DND-41 (cell line): ENCODE data around the gene SCYGR1.

Experiments
- ATAC-seq: fragments of 200-7000 bp; cut with Tn5 transposase; 3 replicates; pipeline ENCODE4 v1.9.1; 2021; ENCODE audit warnings: low read depth; ENCODE audit not compliant: insufficient read depth
- DNase-seq: peaks from one replicate; pipeline ENCODE4 v3.0.0-alpha.2; 2020
- H2AFZ ChIP-seq: 2 replicates; pipeline ENCODE4 v1.6.0; 2012; ENCODE audit warnings: low read depth, low read length
- H3K27ac ChIP-seq: 2 replicates; pipeline ENCODE4 v1.5.1; 2012; ENCODE audit warnings: low read length, inconsistent platforms
- H3K27me3 ChIP-seq: fragments of 200-600 bp; sonication (generic); 2 replicates; pipeline ENCODE4 v1.6.0; 2012; ENCODE audit warnings: low read length, mild to moderate bottlenecking, inconsistent platforms; ENCODE audit not compliant: insufficient read depth, poor library complexity
- H3K36me3 ChIP-seq: 2 replicates; pipeline ENCODE4 v1.5.1; 2012; ENCODE audit warnings: low read length, inconsistent platforms; ENCODE audit not compliant: insufficient read depth
- H3K4me1 ChIP-seq: 2 replicates; pipeline ENCODE4 v1.5.1; 2012; ENCODE audit warnings: mild to moderate bottlenecking, low read length; ENCODE audit not compliant: insufficient read depth
- H3K4me2 ChIP-seq: 2 replicates; pipeline ENCODE4 v1.6.0; 2012; ENCODE audit warnings: mild to moderate bottlenecking, moderate library complexity, low read length, inconsistent platforms; ENCODE audit not compliant: insufficient read depth
- H3K4me3 ChIP-seq, 2 experiments: fragments of 200-600 bp in 1 of 2; shearing (Covaris generic) in 1 of 2; 2 replicates each; pipeline ENCODE4 v1.5.1; 2012 to 2016; ENCODE audit warnings: inconsistent platforms in 2 of 2, low read length in 2 of 2, mild to moderate bottlenecking in 2 of 2, low read depth in 1 of 2, moderate library complexity in 1 of 2
- H3K79me2 ChIP-seq: 2 replicates; pipeline ENCODE4 v1.6.0; 2012; ENCODE audit warnings: low read length, inconsistent platforms; ENCODE audit not compliant: insufficient read depth
- H3K9ac ChIP-seq: 2 replicates; pipeline ENCODE4 v1.6.0; 2012; ENCODE audit warnings: low read depth, mild to moderate bottlenecking, inconsistent platforms, low read length, moderate library complexity
- H3K9me3 ChIP-seq: 2 replicates; pipeline ENCODE4 v1.5.1; 2012; ENCODE audit warnings: low read length, moderate library complexity, mild to moderate bottlenecking, inconsistent platforms; ENCODE audit not compliant: insufficient read depth, severe bottlenecking
- H4K20me1 ChIP-seq: 2 replicates; pipeline ENCODE4 v1.6.0; 2012; ENCODE audit warnings: low read length; ENCODE audit not compliant: insufficient read depth
- CTCF ChIP-seq: IDR thresholded peaks from 2 replicates; pipeline ENCODE4 v1.5.1; 2012; ENCODE audit warnings: borderline replicate concordance, low read length, moderate library complexity, mild to moderate bottlenecking; ENCODE audit not compliant: poor library complexity, severe bottlenecking; ENCODE audit errors: extremely low read depth
- EZH2 ChIP-seq: IDR thresholded peaks from 3 replicates; pipeline ENCODE4 v1.6.1; 2012; ENCODE audit warnings: borderline replicate concordance, low read depth, mild to moderate bottlenecking, moderate library complexity, low read length, inconsistent platforms; ENCODE audit not compliant: severe bottlenecking

SCYGR1 gene

GRCh38 chr2:227370791-227371312 lies 16.9 kb downstream of the SCYGR1 start:
- Histone ChIP-seq H3K4me2 (no peak overlapping the region), H3K9ac (no peak overlapping the region), H3K36me3 (no peaks in the 10 kb centered on the region), H3K4me3 (no peak overlapping the region), H3K4me1 (no peaks in the 10 kb centered on the region), H3K27me3 (no peaks in the 10 kb centered on the region), H2AFZ (no peak overlapping the region), H4K20me1 (no peaks in the 10 kb centered on the region), H3K27ac (no peak overlapping the region), H3K79me2 (no peaks in the 10 kb centered on the region), H3K9me3 (no peaks in the 10 kb centered on the region)
- DNase-seq = no peak
- TF ChIP-seq CTCF = no peak
- TF ChIP-seq EZH2 = no peak
- ATAC-seq = no peak

DNA sequence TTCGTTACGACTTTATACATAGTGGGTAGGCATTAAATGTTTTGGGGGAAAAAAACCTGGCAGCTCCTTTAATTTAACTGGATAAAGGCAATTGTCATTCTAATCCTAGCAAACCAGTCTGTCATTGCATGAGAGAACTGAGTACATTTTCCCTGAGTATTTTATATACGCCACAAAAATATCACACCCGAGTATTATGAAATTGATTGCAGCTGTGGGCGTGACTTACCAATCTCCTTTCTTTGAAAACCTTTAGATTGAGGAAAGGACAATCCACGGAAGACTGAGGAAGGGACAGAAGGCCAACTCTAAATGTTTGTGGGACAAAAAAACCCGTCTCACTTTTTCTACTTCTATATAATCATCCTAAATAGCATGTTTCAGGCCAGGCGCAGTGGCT lies 17.7 kb downstream of the SCYGR1 start:
- Histone ChIP-seq H3K36me3 (no peaks in the 10 kb centered on the region), H3K9me3 (no peaks in the 10 kb centered on the region), H3K27ac (no peak overlapping the region), H3K27me3 (no peaks in the 10 kb centered on the region), H3K4me3 (no peak overlapping the region), H4K20me1 (no peaks in the 10 kb centered on the region), H3K4me1 (no peaks in the 10 kb centered on the region), H3K79me2 (no peaks in the 10 kb centered on the region), H2AFZ (no peak overlapping the region), H3K9ac (no peak overlapping the region), H3K4me2 (no peak overlapping the region)
- DNase-seq = no peak
- no peak for ATAC-seq
- TF ChIP-seq EZH2 (no peak), CTCF (no peak)

- Histone ChIP-seq H3K9me3 (no peaks in the 10 kb centered on the region), H3K36me3 (no peaks in the 10 kb centered on the region), H3K4me1 (no peaks in the 10 kb centered on the region), H3K9ac (no peak overlapping the region), H2AFZ (no peak overlapping the region), H3K4me2 (no peak overlapping the region), H4K20me1 (no peaks in the 10 kb centered on the region), H3K27ac (no peak overlapping the region), H3K27me3 (no peaks in the 10 kb centered on the region), H3K4me3 (no peak overlapping the region), H3K79me2 (no peaks in the 10 kb centered on the region)
- DNase-seq (no peak), ATAC-seq (no peak)
- TF ChIP-seq EZH2 (no peak), CTCF (no peak)
Observed at GRCh38 chr2:227368574-227368973, 19.2 kb downstream of the SCYGR1 start.

GRCh38 chr2:227367427-227367795 lies 20.3 kb downstream of the SCYGR1 start:
- H3K36me3 ChIP-seq = no peaks in the 10 kb centered on the region
- H3K9me3 ChIP-seq = no peaks in the 10 kb centered on the region
- H3K9ac ChIP-seq = no peak overlapping the region
- H2AFZ ChIP-seq = no peak overlapping the region
- H3K79me2 ChIP-seq = no peaks in the 10 kb centered on the region
- no peak overlapping the region for H3K4me3 ChIP-seq
- TF ChIP-seq EZH2 (no peak), CTCF (no peak)
- H3K4me2 ChIP-seq = no peak overlapping the region
- no peaks in the 10 kb centered on the region for H3K4me1 ChIP-seq
- no peak overlapping the region for H3K27ac ChIP-seq
- no peak for DNase-seq
- ATAC-seq = no peak
- H3K27me3 ChIP-seq = no peaks in the 10 kb centered on the region
- no peaks in the 10 kb centered on the region for H4K20me1 ChIP-seq
